ENCODE results near the gene APOL1. TPM values are rescaled to one million over a fixed set of nuclear protein-coding genes. Genes with fewer than 3 reads are reported as not detected.

The APOL1 gene
- polyA plus RNA-seq, 1 donor from 2014 or later: not detected

DNA sequence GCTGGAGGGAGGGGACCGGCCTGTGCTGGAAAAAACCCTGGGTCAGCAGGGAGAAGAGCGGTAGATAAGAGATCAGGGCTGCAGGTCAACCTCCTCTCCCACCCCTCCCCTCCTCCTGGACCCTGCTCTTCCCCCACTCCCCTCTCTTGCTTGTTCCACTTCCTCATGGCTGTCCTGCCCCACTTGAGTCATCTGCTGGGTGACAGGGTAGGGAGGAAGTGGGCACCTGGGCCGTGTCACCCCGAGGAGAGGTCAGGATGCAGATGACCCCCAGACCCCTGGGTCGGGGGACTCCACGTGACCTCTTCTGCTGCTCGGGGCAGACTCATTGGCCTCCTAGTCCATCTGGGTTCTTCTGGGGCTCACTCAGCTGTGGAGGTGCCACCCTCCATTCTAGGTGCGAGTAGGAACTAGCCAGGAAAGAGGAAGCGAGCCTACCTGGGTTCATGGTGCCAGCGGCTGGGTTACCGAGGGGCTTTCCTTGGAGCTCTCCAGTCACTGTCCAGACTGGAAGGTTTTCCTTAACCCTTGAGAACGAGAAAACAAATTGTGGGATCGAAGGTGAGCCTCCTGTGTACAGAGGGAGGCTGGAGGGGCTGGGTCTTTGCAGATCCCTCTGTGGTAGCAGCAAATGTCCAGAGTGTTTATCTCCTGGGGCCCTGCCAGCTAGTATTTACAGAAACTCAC lies 20.1 kb upstream of the APOL1 start:
- Histone ChIP-seq H3K27me3 (ENCODE audit: insufficient read depth, low read depth, low read length) (no peaks in the 10 kb centered on the region), H3K9me2 (ENCODE audit: insufficient read depth, low read length) (no peaks in the 10 kb centered on the region), H2AFZ (ENCODE audit: low read depth, low read length) (no peak overlapping the region)

DNA sequence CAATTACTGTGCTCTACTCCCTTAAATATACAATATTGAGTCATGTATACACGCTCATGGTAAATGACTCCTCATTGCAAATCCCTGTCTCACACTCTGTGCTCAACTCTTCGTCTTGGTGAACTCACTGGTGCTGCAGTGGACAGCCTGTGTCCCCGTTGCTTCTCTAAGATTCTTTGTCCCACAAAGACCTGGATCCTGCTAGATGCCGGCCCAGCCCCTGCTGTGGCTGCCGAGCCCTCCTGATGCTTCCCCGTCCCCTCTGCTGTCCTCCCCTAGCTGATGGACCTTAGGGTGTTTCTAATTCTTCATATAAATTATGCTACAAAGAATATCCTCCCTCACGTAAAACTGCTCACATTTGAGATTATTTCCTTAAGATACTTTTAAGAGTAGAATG lies 19.1 kb upstream of the APOL1 start:
- no peaks in the 10 kb centered on the region for H3F3A ChIP-seq (ENCODE audit: insufficient read depth, low read length, poor library complexity, severe bottlenecking)
- H3K9me3 ChIP-seq (ENCODE audit: low read length): no peaks in the 10 kb centered on the region
- H3K4me2 ChIP-seq (ENCODE audit: low read length): no peak overlapping the region
- no peak overlapping the region for H3K9ac ChIP-seq (ENCODE audit: low read length)
- TF ChIP-seq EZH2 (IDR thresholded peaks at IDR 0.05; ENCODE audit: borderline replicate concordance, insufficient read depth, low read length, poor library complexity, severe bottlenecking): no peak
- TF ChIP-seq, protein P1, sequence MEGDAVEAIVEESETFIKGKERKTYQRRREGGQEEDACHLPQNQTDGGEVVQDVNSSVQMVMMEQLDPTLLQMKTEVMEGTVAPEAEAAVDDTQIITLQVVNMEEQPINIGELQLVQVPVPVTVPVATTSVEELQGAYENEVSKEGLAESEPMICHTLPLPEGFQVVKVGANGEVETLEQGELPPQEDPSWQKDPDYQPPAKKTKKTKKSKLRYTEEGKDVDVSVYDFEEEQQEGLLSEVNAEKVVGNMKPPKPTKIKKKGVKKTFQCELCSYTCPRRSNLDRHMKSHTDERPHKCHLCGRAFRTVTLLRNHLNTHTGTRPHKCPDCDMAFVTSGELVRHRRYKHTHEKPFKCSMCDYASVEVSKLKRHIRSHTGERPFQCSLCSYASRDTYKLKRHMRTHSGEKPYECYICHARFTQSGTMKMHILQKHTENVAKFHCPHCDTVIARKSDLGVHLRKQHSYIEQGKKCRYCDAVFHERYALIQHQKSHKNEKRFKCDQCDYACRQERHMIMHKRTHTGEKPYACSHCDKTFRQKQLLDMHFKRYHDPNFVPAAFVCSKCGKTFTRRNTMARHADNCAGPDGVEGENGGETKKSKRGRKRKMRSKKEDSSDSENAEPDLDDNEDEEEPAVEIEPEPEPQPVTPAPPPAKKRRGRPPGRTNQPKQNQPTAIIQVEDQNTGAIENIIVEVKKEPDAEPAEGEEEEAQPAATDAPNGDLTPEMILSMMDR (IDR thresholded peaks at IDR 0.05; ENCODE audit: poor library complexity, severe bottlenecking): no peak
- TF ChIP-seq, protein P2, sequence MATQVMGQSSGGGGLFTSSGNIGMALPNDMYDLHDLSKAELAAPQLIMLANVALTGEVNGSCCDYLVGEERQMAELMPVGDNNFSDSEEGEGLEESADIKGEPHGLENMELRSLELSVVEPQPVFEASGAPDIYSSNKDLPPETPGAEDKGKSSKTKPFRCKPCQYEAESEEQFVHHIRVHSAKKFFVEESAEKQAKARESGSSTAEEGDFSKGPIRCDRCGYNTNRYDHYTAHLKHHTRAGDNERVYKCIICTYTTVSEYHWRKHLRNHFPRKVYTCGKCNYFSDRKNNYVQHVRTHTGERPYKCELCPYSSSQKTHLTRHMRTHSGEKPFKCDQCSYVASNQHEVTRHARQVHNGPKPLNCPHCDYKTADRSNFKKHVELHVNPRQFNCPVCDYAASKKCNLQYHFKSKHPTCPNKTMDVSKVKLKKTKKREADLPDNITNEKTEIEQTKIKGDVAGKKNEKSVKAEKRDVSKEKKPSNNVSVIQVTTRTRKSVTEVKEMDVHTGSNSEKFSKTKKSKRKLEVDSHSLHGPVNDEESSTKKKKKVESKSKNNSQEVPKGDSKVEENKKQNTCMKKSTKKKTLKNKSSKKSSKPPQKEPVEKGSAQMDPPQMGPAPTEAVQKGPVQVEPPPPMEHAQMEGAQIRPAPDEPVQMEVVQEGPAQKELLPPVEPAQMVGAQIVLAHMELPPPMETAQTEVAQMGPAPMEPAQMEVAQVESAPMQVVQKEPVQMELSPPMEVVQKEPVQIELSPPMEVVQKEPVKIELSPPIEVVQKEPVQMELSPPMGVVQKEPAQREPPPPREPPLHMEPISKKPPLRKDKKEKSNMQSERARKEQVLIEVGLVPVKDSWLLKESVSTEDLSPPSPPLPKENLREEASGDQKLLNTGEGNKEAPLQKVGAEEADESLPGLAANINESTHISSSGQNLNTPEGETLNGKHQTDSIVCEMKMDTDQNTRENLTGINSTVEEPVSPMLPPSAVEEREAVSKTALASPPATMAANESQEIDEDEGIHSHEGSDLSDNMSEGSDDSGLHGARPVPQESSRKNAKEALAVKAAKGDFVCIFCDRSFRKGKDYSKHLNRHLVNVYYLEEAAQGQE (IDR thresholded peaks at IDR 0.05; ENCODE audit: borderline replicate concordance): no peak
- TF ChIP-seq EP300 (conservative IDR thresholded peaks at IDR 0.05; ENCODE audit: poor library complexity, severe bottlenecking): no peak
- no peak for TF ChIP-seq RAD21 (conservative IDR thresholded peaks at IDR 0.05)
- no peak for TF ChIP-seq MXI1 (conservative IDR thresholded peaks at IDR 0.05; ENCODE audit: poor library complexity, severe bottlenecking)
- no peak for TF ChIP-seq SMC3 (conservative IDR thresholded peaks at IDR 0.05; ENCODE audit: poor library complexity)
- TF ChIP-seq POLR2AphosphoS5 (IDR thresholded peaks at IDR 0.05): no peak
- no peak for TF ChIP-seq TAF1 (IDR thresholded peaks at IDR 0.05; ENCODE audit: low read depth)
- no peaks in the 10 kb centered on the region for H3K27me3 ChIP-seq (ENCODE audit: insufficient read depth, low read depth, low read length)
- H2AFZ ChIP-seq (ENCODE audit: low read depth, low read length): no peak overlapping the region
- H4K20me1 ChIP-seq (ENCODE audit: insufficient read depth): no peaks in the 10 kb centered on the region
- H3K9me2 ChIP-seq (ENCODE audit: insufficient read depth, low read length): no peaks in the 10 kb centered on the region
- no peak overlapping the region for H3K27ac ChIP-seq (ENCODE audit: low read length)
- H3K4me3 ChIP-seq (ENCODE audit: low read length): no peak overlapping the region
- no peaks in the 10 kb centered on the region for H3K36me3 ChIP-seq (ENCODE audit: insufficient read depth, low read length)
- H3K79me2 ChIP-seq (replicated peaks; ENCODE audit: insufficient read depth, low read length): no peaks in the 10 kb centered on the region

More for the DNA sequence above, 20.1 kb upstream of the APOL1 start:
- no peak overlapping the region for H3K27ac ChIP-seq (ENCODE audit: low read length)
- no peak overlapping the region for H3K9ac ChIP-seq (ENCODE audit: low read length)
- H3K4me2 ChIP-seq (ENCODE audit: low read length): no peak overlapping the region
- H3K36me3 ChIP-seq (ENCODE audit: insufficient read depth, low read length): no peaks in the 10 kb centered on the region
- no peaks in the 10 kb centered on the region for H3K9me3 ChIP-seq (ENCODE audit: low read length)
- no peaks in the 10 kb centered on the region for H3K79me2 ChIP-seq (replicated peaks; ENCODE audit: insufficient read depth, low read length)
- H3F3A ChIP-seq (ENCODE audit: insufficient read depth, low read length, poor library complexity, severe bottlenecking): no peaks in the 10 kb centered on the region
- H4K20me1 ChIP-seq (ENCODE audit: insufficient read depth): no peaks in the 10 kb centered on the region
- TF ChIP-seq TAF1 (IDR thresholded peaks at IDR 0.05; ENCODE audit: low read depth) (no peak), EZH2 (IDR thresholded peaks at IDR 0.05; ENCODE audit: borderline replicate concordance, insufficient read depth, low read length, poor library complexity, severe bottlenecking) (no peak), EP300 (conservative IDR thresholded peaks at IDR 0.05; ENCODE audit: poor library complexity, severe bottlenecking) (no peak), RAD21 (conservative IDR thresholded peaks at IDR 0.05) (no peak), MXI1 (conservative IDR thresholded peaks at IDR 0.05; ENCODE audit: poor library complexity, severe bottlenecking) (no peak), SMC3 (conservative IDR thresholded peaks at IDR 0.05; ENCODE audit: poor library complexity) (no peak), POLR2AphosphoS5 (IDR thresholded peaks at IDR 0.05) (no peak)
- TF ChIP-seq, protein P1 (IDR thresholded peaks at IDR 0.05; ENCODE audit: poor library complexity, severe bottlenecking): no peak
- TF ChIP-seq, protein P2 (IDR thresholded peaks at IDR 0.05; ENCODE audit: borderline replicate concordance): no peak
- no peak overlapping the region for H3K4me3 ChIP-seq (ENCODE audit: low read length)
